Measurements from ENCODE around the gene CELF4.

DNA sequence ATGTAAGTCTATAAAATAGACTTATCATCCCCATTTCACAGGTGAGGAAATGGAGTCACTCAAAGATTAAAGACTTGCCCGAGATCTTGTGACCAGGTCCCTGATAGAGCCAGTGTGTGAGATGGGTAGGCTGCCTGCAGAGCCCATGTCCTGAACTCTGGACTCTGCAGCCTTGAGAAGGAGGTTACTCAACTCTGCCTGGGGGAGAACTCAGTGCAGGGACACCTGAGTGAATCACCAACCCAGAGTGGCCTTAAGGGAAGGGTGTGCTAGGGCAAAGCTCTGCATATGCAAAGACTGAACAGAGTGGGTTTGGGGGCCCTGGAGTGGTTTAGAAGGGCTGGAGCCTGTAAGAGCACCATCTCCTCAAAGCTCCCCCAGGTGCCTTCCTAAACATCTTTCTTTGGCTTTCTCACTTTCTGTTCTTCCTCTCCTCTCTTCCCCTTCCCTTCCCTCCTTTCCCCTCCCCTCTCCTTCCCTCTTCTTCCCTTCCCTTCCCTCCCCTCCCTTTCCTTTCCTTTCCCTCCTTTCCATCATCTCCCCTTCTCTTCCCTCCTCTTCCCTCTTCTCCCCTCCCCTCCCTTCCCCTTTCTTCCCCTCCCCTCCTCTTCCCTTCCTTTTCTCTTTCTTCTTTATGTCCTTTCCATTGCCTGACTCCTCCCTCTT is 67.6 kb downstream of the CELF4 start:
- TF ChIP-seq, protein P1, sequence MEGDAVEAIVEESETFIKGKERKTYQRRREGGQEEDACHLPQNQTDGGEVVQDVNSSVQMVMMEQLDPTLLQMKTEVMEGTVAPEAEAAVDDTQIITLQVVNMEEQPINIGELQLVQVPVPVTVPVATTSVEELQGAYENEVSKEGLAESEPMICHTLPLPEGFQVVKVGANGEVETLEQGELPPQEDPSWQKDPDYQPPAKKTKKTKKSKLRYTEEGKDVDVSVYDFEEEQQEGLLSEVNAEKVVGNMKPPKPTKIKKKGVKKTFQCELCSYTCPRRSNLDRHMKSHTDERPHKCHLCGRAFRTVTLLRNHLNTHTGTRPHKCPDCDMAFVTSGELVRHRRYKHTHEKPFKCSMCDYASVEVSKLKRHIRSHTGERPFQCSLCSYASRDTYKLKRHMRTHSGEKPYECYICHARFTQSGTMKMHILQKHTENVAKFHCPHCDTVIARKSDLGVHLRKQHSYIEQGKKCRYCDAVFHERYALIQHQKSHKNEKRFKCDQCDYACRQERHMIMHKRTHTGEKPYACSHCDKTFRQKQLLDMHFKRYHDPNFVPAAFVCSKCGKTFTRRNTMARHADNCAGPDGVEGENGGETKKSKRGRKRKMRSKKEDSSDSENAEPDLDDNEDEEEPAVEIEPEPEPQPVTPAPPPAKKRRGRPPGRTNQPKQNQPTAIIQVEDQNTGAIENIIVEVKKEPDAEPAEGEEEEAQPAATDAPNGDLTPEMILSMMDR (IDR thresholded peaks at IDR 0.05), result no peak
- no peak for TF ChIP-seq POLR2AphosphoS5 (IDR thresholded peaks at IDR 0.05; ENCODE audit: low read depth, low read length)
- TF ChIP-seq TCF7L2 (IDR thresholded peaks at IDR 0.05; ENCODE audit: low read depth, low read length), result no peak
